Erythroblast (primary cell): ENCODE data around the gene PSIP1.

Source experiments
- GATA1 ChIP-seq: IDR thresholded peaks from 2 replicates; pipeline ENCODE4 v1.6.1; 2011; ENCODE audit warnings: low read depth, mild to moderate bottlenecking, control low read depth, low read length, moderate library complexity
- POLR2A ChIP-seq: IDR thresholded peaks from 2 replicates; pipeline ENCODE4 v1.6.1; 2011; ENCODE audit warnings: mild to moderate bottlenecking, low read length

DNA sequence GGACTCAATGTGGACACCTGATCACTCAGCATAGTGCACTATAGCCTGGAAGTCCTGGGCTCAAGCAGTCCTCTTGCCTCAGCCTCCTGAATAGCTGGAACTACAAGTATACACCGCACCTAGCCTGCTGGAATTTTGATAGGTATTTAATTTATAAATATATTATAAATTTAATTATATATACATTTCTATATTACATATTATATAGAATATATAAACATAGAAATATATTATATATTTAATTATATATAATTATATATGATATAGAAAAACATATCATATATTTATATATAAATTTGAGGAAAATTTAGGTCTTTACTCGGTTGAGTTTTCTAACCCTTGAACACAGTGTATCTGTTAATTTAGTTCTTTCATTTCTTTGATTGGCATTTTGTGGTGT lies 15.2 kb upstream of the PSIP1 start:
- TF ChIP-seq POLR2A (no peak), GATA1 (no peak)
